Head of caudate nucleus (tissue), 42 donors: ENCODE results near the gene MFAP3L.

Experiments used
- DNase-seq, 42 donors: peaks; one replicate each; pipeline versions ENCODE4 v3.0.0 to v3.0.0-alpha.2; 2020 to 2021; ENCODE audit warnings: mixed read lengths in 7 of 42
- intact Hi-C: fragments of 100-400 bp; cut with DNase I; formaldehyde crosslinking; loops from one replicate; pipeline ENCODE4 v1.15.0; 2022

Gene MFAP3L

GRCh38 chr4:169999923-170000322, 26.3 kb downstream of the MFAP3L start:
- intact Hi-C loops = no loop called here
- no peak for DNase-seq

GRCh38 chr4:169998981-169999380, 27.2 kb downstream of the MFAP3L start:
- intact Hi-C loops = no loop called here
- DNase-seq = no peak

- intact Hi-C loops = no loop called here
- DNase-seq = no peak
Measured at GRCh38 chr4:169996379-169997240, 29.6 kb downstream of the MFAP3L start.

DNA sequence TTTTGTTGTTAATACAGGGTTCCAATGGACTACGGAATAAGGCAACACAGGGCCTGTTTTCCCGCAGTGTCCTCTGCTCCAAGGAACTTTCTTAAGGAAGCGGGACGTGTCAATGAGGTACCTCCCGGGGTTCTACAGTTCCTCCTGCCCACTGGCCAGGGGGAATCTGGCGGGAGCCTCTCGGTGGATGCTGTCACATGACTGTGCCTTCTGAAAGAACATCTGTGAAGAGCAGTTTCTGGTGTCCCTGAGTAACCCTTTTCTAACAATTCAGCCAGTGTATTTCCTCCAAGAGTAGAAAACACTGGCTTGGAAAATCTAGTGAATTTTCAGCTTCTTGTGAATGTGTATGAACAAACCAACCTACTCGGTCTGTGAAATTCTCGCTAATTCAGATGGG, 32.7 kb downstream of the MFAP3L start:
- intact Hi-C loops = no loop called here
- DNase-seq = peak; percentile 27 to 87 (median 72)

DNA sequence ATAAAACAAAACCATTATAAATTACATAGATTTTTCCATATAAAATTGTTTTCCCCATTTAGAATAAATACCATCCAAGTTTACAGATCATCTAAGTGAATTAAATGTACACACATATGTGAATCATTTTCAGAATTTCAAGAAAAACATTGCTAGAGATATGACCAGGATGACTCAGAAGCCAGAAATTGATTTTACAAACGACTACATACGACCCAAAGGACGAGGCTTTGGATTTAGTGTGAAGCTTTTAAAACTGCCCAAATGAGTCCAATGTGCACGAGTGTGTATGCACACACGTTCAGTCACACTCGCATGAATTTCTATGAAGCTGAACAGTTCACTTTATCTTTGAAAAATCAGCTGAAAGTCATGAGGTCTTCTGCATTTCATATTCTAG, 37.9 kb downstream of the MFAP3L start:
- intact Hi-C loops = loop anchor here (5.0 kb wide), 1 partner anchor 39 kb away; the partner anchor contains the start of gene MFAP3L
- no peak for DNase-seq

DNA sequence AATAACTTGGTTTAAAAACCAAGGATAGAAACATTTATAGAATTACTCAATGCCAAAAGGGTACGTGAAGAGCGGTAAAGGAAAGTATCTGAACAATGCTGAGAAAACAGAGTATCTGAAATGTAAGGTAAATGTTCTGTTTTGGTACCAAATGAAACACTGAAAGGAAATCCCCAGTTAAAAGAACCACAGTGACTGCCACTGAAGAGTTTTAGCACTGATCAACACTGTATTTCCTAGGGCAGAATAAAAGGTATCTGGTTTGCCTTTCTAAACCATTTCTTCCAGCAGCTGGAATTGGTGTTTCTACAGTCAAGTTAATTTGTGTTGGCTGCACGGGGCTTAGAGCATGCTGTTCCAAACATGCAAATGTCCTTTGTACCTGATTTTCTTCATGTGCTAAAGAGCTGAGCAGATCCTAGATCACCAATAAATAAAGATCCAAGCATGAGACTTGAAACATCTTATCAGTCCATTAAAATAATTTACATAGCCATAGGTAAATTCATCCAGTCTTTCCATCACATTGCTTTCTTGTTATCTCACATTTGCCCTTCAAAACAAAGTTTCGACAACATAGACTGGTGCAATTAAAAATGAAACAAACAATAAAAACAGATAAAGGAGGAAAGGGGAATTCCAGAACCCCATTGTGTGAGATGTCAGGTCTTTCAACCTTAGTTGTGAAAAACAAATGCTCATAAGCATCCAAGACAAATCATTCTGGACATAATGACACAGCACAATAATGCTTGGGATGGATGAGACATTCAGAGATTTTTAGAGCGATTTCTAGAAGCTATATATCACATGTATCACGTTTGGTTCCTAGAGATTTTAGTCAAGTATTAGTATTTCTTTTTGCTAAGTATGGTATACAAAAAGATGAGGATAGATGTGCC, 38.6 kb downstream of the MFAP3L start:
- intact Hi-C loops = loop anchor here (5.0 kb wide), 1 partner anchor 40 kb away; the partner anchor contains the start of gene MFAP3L

GRCh38 chr4:169986369-169986768, 39.8 kb downstream of the MFAP3L start:
- no peak for DNase-seq
- intact Hi-C loops = loop anchor here (5.0 kb wide), 1 partner anchor 41 kb away; the partner anchor contains the start of gene MFAP3L

More for the DNA sequence above, 38.6 kb downstream of the MFAP3L start:
- no peak for DNase-seq

GRCh38 chr4:169985881-169986280, 40.3 kb downstream of the MFAP3L start:
- no peak for DNase-seq
- intact Hi-C loops = loop anchor here (5.0 kb wide), 1 partner anchor 41 kb away; the partner anchor contains the start of gene MFAP3L

- DNase-seq = no peak
- intact Hi-C loops = loop anchor here (5.0 kb wide), 1 partner anchor 43 kb away; the partner anchor contains the start of gene MFAP3L
Measured at GRCh38 chr4:169984745-169985144, 41.5 kb downstream of the MFAP3L start.

DNA sequence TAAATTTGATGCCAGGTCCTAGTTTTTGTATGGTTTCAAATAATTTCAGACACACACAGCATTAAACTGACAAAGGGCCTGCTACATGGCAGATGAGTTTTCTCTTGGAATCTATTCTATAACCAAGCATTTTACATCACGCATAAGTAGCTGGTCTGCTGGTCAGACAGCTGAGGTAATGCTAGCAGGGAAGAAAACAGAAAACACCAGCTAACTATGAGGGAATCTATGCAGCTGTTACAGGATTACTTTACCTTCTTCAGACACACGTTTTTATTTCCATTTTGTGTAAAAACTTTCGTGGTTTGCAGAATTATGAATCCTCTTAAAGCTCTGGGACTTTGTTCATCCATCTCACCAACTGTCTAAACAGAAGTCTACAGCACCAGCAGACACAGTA, 42.0 kb downstream of the MFAP3L start:
- DNase-seq = no peak
- intact Hi-C loops = no loop called here

DNA sequence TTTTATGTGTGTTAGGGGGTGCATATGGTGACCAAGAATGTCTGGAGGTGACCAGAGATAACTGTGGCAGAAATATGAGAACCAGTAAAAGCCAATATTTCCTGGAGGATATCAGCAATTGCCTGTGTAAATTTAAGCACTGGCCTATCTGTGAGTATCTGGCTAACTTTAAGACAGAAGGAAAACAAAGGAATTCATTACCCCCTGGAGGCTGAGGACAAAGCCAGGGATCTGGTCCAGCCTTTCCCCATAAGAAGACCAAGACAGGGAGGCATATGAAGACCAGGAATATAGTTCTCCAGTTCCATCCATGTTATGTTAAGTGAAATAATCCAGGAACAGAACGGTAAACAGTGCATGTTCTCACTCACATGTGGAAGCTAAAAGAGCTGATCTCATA, 49.2 kb downstream of the MFAP3L start:
- intact Hi-C loops = no loop called here

GRCh38 chr4:169975838-169976796, 50.1 kb downstream of the MFAP3L start:
- intact Hi-C loops = no loop called here
- no peak for DNase-seq

More for the DNA sequence above, 49.2 kb downstream of the MFAP3L start:
- no peak for DNase-seq

- intact Hi-C loops = no loop called here
- no peak for DNase-seq
Measured at GRCh38 chr4:169975131-169975837, 50.9 kb downstream of the MFAP3L start.

DNA sequence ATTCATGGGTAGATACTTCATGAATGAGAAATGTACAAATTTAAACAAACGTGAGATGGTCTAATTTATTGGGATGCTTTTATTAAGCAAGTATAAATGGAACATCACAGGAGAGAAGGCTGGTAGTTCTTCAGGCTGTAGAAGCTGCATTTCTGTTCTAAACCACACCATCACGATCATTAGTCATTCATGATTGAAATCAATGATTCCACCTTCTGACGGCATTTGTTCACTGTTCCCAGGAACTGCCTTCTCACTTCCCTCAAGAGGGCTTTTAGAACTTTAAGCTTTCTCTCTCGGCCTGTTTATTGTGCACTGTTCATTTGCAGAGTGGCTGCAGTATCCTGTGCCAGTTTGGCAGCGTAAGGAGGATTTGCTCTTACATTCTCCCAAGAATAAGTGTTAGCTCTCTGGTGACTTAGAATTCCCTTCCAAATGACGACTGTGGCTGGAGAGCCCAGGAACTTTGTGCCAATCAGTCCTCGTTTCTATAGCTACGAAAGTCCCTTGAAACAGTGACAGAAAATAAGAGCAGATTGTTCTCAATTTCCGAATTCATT, 54.7 kb downstream of the MFAP3L start:
- intact Hi-C loops = no loop called here
- DNase-seq = peak in 18 of 42 donors; percentile 8 to 69 (median 32)

DNA sequence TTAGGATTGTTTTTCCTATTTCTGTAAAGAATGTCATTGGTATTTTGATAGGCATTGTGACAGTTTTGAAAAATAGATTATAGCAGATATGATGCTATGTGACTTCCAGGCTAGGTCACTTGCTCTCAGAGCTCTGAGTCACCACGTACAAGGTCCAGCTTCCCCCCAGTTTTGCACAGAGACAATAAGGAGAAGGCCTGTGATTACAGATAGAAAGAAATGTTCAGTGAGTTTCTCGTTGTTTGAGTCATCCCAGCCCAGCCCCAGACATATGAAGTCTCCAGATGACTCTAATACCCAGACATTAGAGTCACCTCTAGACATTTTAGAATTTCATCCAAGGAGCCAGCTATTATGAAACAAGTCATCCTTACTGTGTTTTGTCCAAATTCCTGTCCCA, 57.2 kb downstream of the MFAP3L start:
- intact Hi-C loops = no loop called here
- DNase-seq = no peak

DNA sequence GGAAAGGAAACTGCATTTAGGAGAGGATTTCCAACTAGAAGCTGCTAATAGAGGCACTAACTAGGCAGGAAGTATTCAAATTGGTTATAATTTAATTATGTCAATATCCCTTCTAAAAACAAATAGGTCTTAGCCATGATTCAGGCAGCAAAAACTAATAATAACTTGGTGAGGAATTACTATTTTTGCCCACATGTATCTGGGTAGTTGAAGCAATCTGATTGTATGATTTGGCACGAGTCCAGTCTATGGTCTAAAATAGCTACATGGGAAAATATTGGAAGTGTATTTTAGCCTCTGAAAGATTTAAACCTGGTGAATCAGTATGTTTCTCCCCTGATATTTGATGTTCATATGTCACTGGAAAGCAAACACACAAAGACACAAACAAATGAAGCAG, 62.2 kb downstream of the MFAP3L start:
- DNase-seq = no peak
- intact Hi-C loops = no loop called here

GRCh38 chr4:169959254-169959653, 66.9 kb downstream of the MFAP3L start:
- intact Hi-C loops = no loop called here

DNA sequence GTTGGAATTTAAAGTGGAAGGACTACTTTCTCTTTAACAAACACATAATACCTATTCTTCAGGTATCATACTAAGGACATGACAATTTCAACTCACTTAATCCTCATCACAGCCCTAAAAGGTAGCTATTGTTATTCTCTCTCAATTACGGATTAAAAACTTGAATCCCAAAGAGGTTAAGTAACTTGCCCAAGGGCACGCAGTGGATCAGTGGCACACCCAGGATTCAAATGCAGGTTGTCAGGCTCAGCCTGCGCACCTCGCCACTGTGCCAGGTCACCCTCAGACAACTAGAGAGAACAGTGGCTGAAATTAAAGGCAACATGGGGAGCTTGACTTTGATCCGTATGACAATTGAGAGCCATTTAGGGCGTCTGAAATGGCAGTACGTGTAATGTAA, 67.6 kb downstream of the MFAP3L start:
- DNase-seq = no peak
- intact Hi-C loops = no loop called here

More at GRCh38 chr4:169959254-169959653, 66.9 kb downstream of the MFAP3L start:
- no peak for DNase-seq
